Sigmoid colon (tissue), 4 donors: ENCODE measurements around the gene RNF207.

ENCODE experiments used
- CTCF ChIP-seq, 4 experiments: fragments of 450-650 bp in 3 of 4; fragments of 200-600 bp in 1 of 4; IDR thresholded peaks; one replicate each; pipeline ENCODE4 v1.5.1; 2016 to 2019; ENCODE audit warnings: antibody characterized with exemption in 4 of 4, mild to moderate bottlenecking in 3 of 4, moderate library complexity in 2 of 4
- EP300 ChIP-seq, 4 donors: sonication (generic); formaldehyde crosslinking; IDR thresholded peaks; one replicate each; pipeline ENCODE4 v1.6.1; 2017; ENCODE audit warnings: antibody characterized with exemption in 4 of 4
- POLR2A ChIP-seq, 2 donors: fragments of 450-650 bp; IDR thresholded peaks; one replicate each; pipeline ENCODE4 v1.6.1; 2016; ENCODE audit warnings: antibody characterized with exemption in 2 of 2, mild to moderate bottlenecking in 2 of 2, moderate library complexity in 2 of 2

DNA sequence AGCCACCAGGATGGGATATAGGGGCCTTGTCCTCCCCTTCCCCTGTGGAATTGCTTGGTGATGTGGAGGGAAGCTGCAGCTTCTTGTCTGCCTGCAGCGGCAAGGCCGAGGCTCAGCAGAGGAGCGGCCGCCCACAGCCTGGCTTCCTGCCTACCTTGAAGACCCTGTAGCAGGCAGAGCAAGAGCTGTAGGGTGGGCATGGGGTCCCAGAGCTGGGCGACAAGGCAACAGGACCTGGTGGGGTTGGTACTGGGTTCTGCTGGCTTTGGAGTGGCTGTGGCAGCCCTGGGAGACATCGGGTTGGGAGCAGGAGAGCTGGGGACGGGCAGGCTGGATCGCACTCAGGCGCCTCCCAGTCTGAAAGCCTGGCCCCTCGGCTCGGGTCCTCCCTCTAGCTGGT lies 60.7 kb downstream of the RNF207 start:
- TF ChIP-seq CTCF (IDR thresholded peaks at IDR 0.05), result no peak
- TF ChIP-seq POLR2A (IDR thresholded peaks at IDR 0.05), result no peak
- no peak for TF ChIP-seq EP300 (IDR thresholded peaks at IDR 0.05)
